Measurements from ENCODE around the gene SIRT3.

- TF ChIP-seq, protein P1, sequence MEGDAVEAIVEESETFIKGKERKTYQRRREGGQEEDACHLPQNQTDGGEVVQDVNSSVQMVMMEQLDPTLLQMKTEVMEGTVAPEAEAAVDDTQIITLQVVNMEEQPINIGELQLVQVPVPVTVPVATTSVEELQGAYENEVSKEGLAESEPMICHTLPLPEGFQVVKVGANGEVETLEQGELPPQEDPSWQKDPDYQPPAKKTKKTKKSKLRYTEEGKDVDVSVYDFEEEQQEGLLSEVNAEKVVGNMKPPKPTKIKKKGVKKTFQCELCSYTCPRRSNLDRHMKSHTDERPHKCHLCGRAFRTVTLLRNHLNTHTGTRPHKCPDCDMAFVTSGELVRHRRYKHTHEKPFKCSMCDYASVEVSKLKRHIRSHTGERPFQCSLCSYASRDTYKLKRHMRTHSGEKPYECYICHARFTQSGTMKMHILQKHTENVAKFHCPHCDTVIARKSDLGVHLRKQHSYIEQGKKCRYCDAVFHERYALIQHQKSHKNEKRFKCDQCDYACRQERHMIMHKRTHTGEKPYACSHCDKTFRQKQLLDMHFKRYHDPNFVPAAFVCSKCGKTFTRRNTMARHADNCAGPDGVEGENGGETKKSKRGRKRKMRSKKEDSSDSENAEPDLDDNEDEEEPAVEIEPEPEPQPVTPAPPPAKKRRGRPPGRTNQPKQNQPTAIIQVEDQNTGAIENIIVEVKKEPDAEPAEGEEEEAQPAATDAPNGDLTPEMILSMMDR (IDR thresholded peaks at IDR 0.05) = peak; percentile 17; the same call in 1 of the 2 replicates
- TF ChIP-seq ZFX (IDR thresholded peaks at IDR 0.05; ENCODE audit: borderline replicate concordance) = no peak
These were observed 21.8 kb upstream of the SIRT3 start for GRCh38 chr11:257766-258493.
